ENCODE data around the gene SPDYE17.
"Not testable (repeated sequence)": the region's sequence is repeated elsewhere in the genome, so short reads cannot be mapped to it uniquely, and the experiment has no call there.

- TF ChIP-seq CHD1 (IDR thresholded peaks at IDR 0.05; ENCODE audit: low read depth, low read length); POLR2A (IDR thresholded peaks at IDR 0.05; ENCODE audit: low read depth, low read length); CTCF (conservative IDR thresholded peaks at IDR 0.05; ENCODE audit: low read depth, low read length); CEBPB (IDR thresholded peaks at IDR 0.05; ENCODE audit: low read depth, low read length); MXI1 (IDR thresholded peaks at IDR 0.05; ENCODE audit: borderline replicate concordance, low read depth, low read length); RFX5 (IDR thresholded peaks at IDR 0.05; ENCODE audit: low read depth, low read length): not testable (repeated sequence)
Observed at GRCh38 chr7:77062557-77062956, 30.4 kb upstream of the SPDYE17 start, which contains the start of gene SPDYE18.

Data from IMR-90 (cell line).